ENCODE data around the gene ANKRD28. TPM values are rescaled to one million over a fixed set of nuclear protein-coding genes. Genes with fewer than 3 reads are reported as not detected.

Gene ANKRD28
- 131 and 136 TPM in 2 replicates for total RNA-seq

DNA sequence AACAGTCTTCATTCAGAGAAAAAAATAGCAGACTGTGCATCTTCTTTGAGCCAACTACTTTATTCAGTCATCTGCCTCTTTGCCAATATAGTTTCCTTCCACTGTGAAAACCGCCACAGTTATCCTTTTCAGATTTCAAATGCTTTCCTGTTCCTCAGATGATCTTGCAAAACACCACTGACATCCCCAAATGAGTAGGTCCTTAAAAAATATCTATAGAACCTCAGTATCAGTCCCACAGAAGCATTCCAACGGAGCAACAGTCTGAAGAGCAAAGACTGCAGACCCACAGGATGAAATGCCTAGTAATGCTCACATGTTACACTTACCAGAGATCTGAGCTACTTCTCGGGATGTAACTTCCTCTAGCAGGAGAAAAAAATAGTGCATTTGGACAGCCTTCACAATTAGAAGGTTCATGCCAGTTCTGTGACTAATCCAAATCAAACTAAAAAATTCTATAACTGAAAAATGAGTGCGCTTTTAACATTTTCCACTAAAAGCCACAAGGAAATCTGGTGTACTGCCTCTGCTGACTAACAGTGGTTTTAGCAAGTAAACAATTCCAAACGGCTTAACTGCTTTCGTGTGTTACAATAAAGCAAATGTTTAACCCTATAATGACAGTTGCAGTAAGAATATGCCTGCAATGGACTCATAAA, at the start of gene ANKRD28:
TSS of gene ANKRD28 (minus strand) at position 338 of the 662 bp plus-strand sequence. CDS start 1,458 bp downstream, outside the sequence.

Other genes with a start within 250 kb of the ANKRD28 start
- gene HACL1, start 196.4 kb downstream of the ANKRD28 start, total RNA-seq: 40.4 and 42.2 TPM in 2 replicates
- 20.8 and 40.9 TPM in 2 replicates for gene BTD, start 196.2 kb downstream of the ANKRD28 start, total RNA-seq

All from epithelial cell of umbilical artery (primary cell).